A549 (cell line): ENCODE results near the gene ELANE. TPM values are rescaled to one million over a fixed set of nuclear protein-coding genes. Genes with fewer than 3 reads are reported as not detected.

Experiments used
- ATAC-seq, 2 experiments: fragments of 200-7000 bp in 1 of 2; fragments of >200 bp in 1 of 2; cut with Nextera tagmentation in 1 of 2; cut with Tn5 transposase in 1 of 2; 3 replicates each; pipeline versions ENCODE4 v1.8.0 to v1.9.1; 2018 to 2020; ENCODE audit warnings: mild to moderate bottlenecking in 1 of 2, moderate library complexity in 1 of 2
- CTCF ChIA-PET: fragments of 300-600 bp; sonication (Branson Sonifier 250); formaldehyde crosslinking; extraction: SDS; loops from one replicate; lab custom pipeline; 2021; ENCODE audit warnings: antibody characterized with exemption, inconsistent platforms; lab: Yijun Ruan, JAX
- POLR2A ChIA-PET: fragments of 350-600 bp; formaldehyde crosslinking; extraction: SDS; loops from one replicate; lab custom pipeline; 2021; ENCODE audit warnings: antibody characterized with exemption, inconsistent platforms; lab: Yijun Ruan, JAX
- DNase-seq, 2 experiments: peaks; one replicate each; pipeline versions ENCODE4 v3.0.0 to v3.0.0-alpha.2; 2011 to 2016; ENCODE audit warnings: low read depth in 1 of 2, low spot score in 1 of 2
- FAIRE-seq: peaks from 2 replicates; lab custom pipeline; 2011; peaks lifted over from hg19 to GRCh38; lab: Jason Lieb, UNC
- H3K27ac ChIP-seq, 2 experiments: fragments of >200 bp; sonication (Bioruptor Twin); formaldehyde crosslinking; 3 replicates each; pipeline ENCODE4 v1.5.1; 2016 to 2017
- H3K4me1 ChIP-seq: fragments of >200 bp; sonication (Bioruptor Twin); formaldehyde crosslinking; 3 replicates; pipeline ENCODE4 v1.6.1; 2016
- H3K4me2 ChIP-seq: fragments of >200 bp; sonication (Bioruptor Twin); formaldehyde crosslinking; 3 replicates; pipeline ENCODE4 v1.6.1; 2016
- H3K4me3 ChIP-seq: fragments of >200 bp; sonication (Bioruptor Twin); formaldehyde crosslinking; 3 replicates; pipeline ENCODE4 v1.5.1; 2016
- H3K9me3 ChIP-seq: fragments of >200 bp; sonication (Bioruptor Twin); formaldehyde crosslinking; 3 replicates; pipeline ENCODE4 v1.6.1; 2016
- ATOH8 ChIP-seq: fragments of 250-450 bp; sonication (Bioruptor Pico); IDR thresholded peaks from 2 replicates; pipeline ENCODE4 v1.5.0; 2020; ENCODE audit warnings: low read depth, mild to moderate bottlenecking, moderate library complexity
- CBX8 ChIP-seq: fragments of 200-600 bp; sonication (generic); IDR thresholded peaks from 2 replicates; pipeline ENCODE4 v1.6.1; 2016
- CHD2 ChIP-seq: fragments of 150-350 bp; IDR thresholded peaks from 2 replicates; pipeline ENCODE4 v1.6.1; 2014; ENCODE audit warnings: low read length; ENCODE audit not compliant: partially characterized antibody
- EHF ChIP-seq: fragments of 250-450 bp; sonication (Bioruptor Pico); IDR thresholded peaks from 2 replicates; pipeline ENCODE4 v1.5.0; 2020; ENCODE audit warnings: mild to moderate bottlenecking
- FOSL2 ChIP-seq, 2 experiments: fragments of 450-650 bp in 1 of 2; fragments of >200 bp in 1 of 2; sonication (Bioruptor Twin) in 1 of 2; formaldehyde crosslinking; IDR thresholded peaks; 2 replicates each; pipeline versions ENCODE4 v1.5.0 to v1.6.1; 2016 to 2020; ENCODE audit warnings: mild to moderate bottlenecking in 1 of 2, moderate library complexity in 1 of 2
- HDAC2 ChIP-seq: fragments of 200-600 bp; sonication (generic); IDR thresholded peaks from 2 replicates; pipeline ENCODE4 v1.6.1; 2016
- HES2 ChIP-seq: fragments of >200 bp; sonication (Bioruptor Twin); formaldehyde crosslinking; IDR thresholded peaks from 2 replicates; pipeline ENCODE4 v1.6.1; 2016
- HMGXB4 ChIP-seq: fragments of 250-450 bp; sonication (Bioruptor Pico); IDR thresholded peaks from 2 replicates; pipeline ENCODE4 v1.5.0; 2021; ENCODE audit warnings: mild to moderate bottlenecking, moderate library complexity, borderline replicate concordance
- HOXB5 ChIP-seq: fragments of 250-450 bp; sonication (Bioruptor Pico); IDR thresholded peaks from 2 replicates; pipeline ENCODE4 v1.5.0; 2020; ENCODE audit warnings: mild to moderate bottlenecking, moderate library complexity
- JUN ChIP-seq, 2 experiments: fragments of >200 bp; sonication (Bioruptor Twin); formaldehyde crosslinking; IDR thresholded peaks; 2 replicates in 1 of 2; 3 replicates in 1 of 2; pipeline ENCODE4 v1.6.1; 2016 to 2017
- KDM1A ChIP-seq: fragments of 200-600 bp; sonication (generic); IDR thresholded peaks from 2 replicates; pipeline ENCODE4 v1.6.1; 2016; ENCODE audit warnings: low read depth, mild to moderate bottlenecking
- KDM5A ChIP-seq: fragments of 200-600 bp; sonication (generic); IDR thresholded peaks from 2 replicates; pipeline ENCODE4 v1.6.1; 2016; ENCODE audit warnings: antibody characterized with exemption, mild to moderate bottlenecking
- NPAS2 ChIP-seq: fragments of 250-450 bp; sonication (Bioruptor Pico); IDR thresholded peaks from 2 replicates; pipeline ENCODE4 v1.8.0; 2022; ENCODE audit warnings: mild to moderate bottlenecking, moderate library complexity, borderline replicate concordance
- NR3C1 ChIP-seq: fragments of >200 bp; sonication (Bioruptor Twin); formaldehyde crosslinking; IDR thresholded peaks from 3 replicates; pipeline ENCODE4 v1.6.1; 2017
- PHF8 ChIP-seq: fragments of 200-600 bp; sonication (generic); IDR thresholded peaks from 2 replicates; pipeline ENCODE4 v1.6.1; 2016; ENCODE audit warnings: low read depth, mild to moderate bottlenecking, antibody characterized with exemption, moderate library complexity, borderline replicate concordance
- RARB ChIP-seq: fragments of 250-450 bp; sonication (Bioruptor Pico); IDR thresholded peaks from 2 replicates; pipeline ENCODE4 v1.8.0; 2021; ENCODE audit warnings: mild to moderate bottlenecking, moderate library complexity
- RCOR1 ChIP-seq: fragments of 150-350 bp; IDR thresholded peaks from 2 replicates; pipeline ENCODE4 v1.6.1; 2014; ENCODE audit warnings: antibody characterized with exemption, low read length, low read depth
- SMC3 ChIP-seq: fragments of >200 bp; sonication (Bioruptor Twin); formaldehyde crosslinking; IDR thresholded peaks from 3 replicates; pipeline ENCODE4 v1.6.1; 2018; ENCODE audit warnings: inconsistent platforms
- SREBF2 ChIP-seq: fragments of 450-650 bp; IDR thresholded peaks from 2 replicates; pipeline ENCODE4 v1.6.1; 2014; ENCODE audit warnings: mild to moderate bottlenecking, moderate library complexity
- ZSCAN20 ChIP-seq: fragments of 250-450 bp; sonication (Bioruptor Pico); IDR thresholded peaks from 2 replicates; pipeline ENCODE4 v1.8.0; 2022; ENCODE audit warnings: mild to moderate bottlenecking, moderate library complexity
- WGBS: methylation state at CpG from one replicate; pipeline ENCODE4 v1.1.6; 2017; ENCODE audit errors: missing lambda C conversion rate; 5-methylcytosine and 5-hydroxymethylcytosine counted together
- polyA plus RNA-seq, 4 experiments: library from polyadenylated mRNA; depleted of rRNA in 3 of 4; stranded (reverse); fragments of >200 nt; fragmentation: RNase III in 1 of 4; extraction: RNeasy Plus Mini Kit Qiagen cat#74134 plus additional on column Dnase treatment in 1 of 4; gene quantifications; 2 replicates in 3 of 4; 3 replicates in 1 of 4; pipeline ENCODE4 v1.2.3, GENCODE V29; 2011 to 2017
- TF ChIP-seq, protein P1 (sequence below): IDR thresholded peaks from 2 replicates; pipeline ENCODE4 v1.6.1; 2012

ELANE gene
- polyA plus RNA-seq, 2 of the 4 experiments (the other 2 are of a cell fraction): 0.15 to 0.35 TPM

DNA sequence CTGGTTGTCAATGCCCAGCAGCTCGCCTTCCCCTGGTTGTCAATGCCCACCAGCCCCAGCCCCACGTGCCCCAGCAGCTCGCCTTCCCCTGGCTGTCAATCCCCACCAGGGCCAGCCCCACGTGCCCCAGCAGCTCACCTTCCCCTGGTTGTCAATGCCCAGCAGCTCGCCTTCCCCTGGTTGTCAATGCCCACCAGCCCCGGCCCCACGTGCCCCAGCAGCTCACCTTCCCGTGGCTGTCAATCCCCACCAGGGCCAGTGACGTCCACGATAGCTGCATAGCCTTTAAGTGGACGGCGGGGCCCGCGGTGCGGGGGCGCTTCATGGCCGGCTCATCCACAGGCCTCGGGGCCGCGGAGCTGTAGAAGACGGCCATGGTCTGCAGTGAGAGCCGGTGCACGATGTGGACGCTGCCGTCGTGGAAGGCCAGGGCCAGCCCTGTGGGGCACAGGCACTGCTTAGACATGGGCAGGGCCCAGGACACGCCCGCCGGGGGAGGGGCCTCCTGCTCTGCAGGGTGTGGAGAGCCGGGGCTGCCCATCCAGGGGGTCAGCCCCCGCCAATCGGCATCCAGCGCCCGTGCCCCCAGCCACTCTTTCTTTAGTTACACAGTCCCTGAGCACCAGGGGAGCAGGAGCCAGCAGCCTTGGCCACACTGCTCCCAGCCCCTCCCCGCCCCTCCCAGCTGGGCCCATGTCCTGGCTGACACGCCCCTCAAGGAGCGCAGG lies 27.8 kb downstream of the ELANE start:
- 88% methylated on average over 5 of the region's 37 CpGs for WGBS
- H3K4me1 ChIP-seq: no peaks in the 10 kb centered on the region
- POLR2A ChIA-PET: interaction anchor here (0.6 to 1.2 kb wide), 2 partner anchors 9 to 13 kb away, joined by 3 to 8 read pairs; partner anchors contain the start of gene MED16
- CTCF ChIA-PET: interaction anchor here (1.5 to 1.8 kb wide), 2 partner anchors 13 to 41 kb away, joined by 4 to 5 read pairs; partner anchors contain the start of genes MED16 and RNU6-9
- no peak overlapping the region for H3K4me2 ChIP-seq
- H3K27ac ChIP-seq: no peak overlapping the region
- no peak for DNase-seq
- FAIRE-seq: no peak
- H3K4me3 ChIP-seq: no peak overlapping the region
- peak in 1 of 2 experiments; percentile 34; a peak in 2 of 6 replicates for ATAC-seq
- TF ChIP-seq HES2: no peak
- no peak for TF ChIP-seq CBX8
- TF ChIP-seq SREBF2: no peak
- no peak for TF ChIP-seq EHF
- no peak for TF ChIP-seq RARB (CRISPR knock-in tag)
- no peak for TF ChIP-seq KDM1A
- TF ChIP-seq, protein P1, sequence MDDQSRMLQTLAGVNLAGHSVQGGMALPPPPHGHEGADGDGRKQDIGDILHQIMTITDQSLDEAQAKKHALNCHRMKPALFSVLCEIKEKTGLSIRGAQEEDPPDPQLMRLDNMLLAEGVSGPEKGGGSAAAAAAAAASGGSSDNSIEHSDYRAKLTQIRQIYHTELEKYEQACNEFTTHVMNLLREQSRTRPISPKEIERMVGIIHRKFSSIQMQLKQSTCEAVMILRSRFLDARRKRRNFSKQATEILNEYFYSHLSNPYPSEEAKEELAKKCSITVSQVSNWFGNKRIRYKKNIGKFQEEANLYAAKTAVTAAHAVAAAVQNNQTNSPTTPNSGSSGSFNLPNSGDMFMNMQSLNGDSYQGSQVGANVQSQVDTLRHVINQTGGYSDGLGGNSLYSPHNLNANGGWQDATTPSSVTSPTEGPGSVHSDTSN: no peak
- TF ChIP-seq FOSL2 (IDR thresholded peaks at IDR 0.05): no peak
- no peak for TF ChIP-seq FOSL2 (CRISPR knock-in tag; IDR thresholded peaks at IDR 0.05)
- no peak for TF ChIP-seq HOXB5 (CRISPR knock-in tag)
- no peak for TF ChIP-seq NPAS2 (CRISPR knock-in tag)
- no peak for TF ChIP-seq PHF8
- no peak for TF ChIP-seq KDM5A
- no peak for TF ChIP-seq SMC3
- TF ChIP-seq ZSCAN20 (CRISPR knock-in tag): no peak
- no peak for TF ChIP-seq RCOR1
- TF ChIP-seq HDAC2: no peak
- no peak for TF ChIP-seq JUN (IDR thresholded peaks at IDR 0.05)
- no peak for TF ChIP-seq NR3C1
- TF ChIP-seq CHD2: no peak
- H3K9me3 ChIP-seq: no peaks in the 10 kb centered on the region

DNA sequence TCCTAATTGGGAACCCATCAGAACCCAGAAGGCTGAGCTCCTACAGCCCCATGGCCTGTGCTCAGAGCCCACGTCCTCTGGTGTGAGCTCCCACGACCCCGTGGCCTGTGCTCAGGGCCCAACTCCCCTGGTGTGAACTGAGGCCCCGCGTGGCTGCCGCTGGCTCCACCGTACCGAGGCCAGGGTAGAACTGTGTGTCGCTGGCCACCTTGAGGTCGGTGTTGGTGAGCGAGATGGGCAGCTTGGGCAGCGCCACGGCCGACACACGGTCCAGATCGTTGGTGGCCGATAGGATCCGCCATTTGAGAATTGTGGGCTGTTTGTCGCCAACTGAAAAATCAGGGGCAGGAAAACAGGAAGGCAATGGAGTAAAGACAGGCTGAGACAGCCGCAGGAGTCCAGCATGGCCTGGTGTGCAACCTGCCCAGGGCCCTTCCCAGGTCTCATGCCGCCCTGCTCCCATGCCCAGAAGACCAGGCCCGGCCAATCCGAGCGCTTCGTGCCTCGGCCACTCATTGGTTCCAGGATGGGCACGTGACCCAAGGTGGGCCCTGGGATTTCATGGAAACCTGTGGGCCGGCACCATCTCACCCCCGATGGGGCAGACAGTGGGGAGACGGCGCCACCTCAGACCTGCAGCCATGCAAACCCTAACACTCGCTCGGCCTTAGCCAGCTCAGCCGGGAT lies 29.4 kb downstream of the ELANE start:
- FAIRE-seq: no peak
- no peak for DNase-seq
- 95% methylated on average over 31 of the region's 34 CpGs for WGBS
- H3K9me3 ChIP-seq: no peaks in the 10 kb centered on the region
- ChIA-PET POLR2A (no interaction called here), CTCF (no interaction called here)
- H3K4me3 ChIP-seq: no peak overlapping the region
- no peak for ATAC-seq
- no peak overlapping the region for H3K27ac ChIP-seq
- TF ChIP-seq HMGXB4 (CRISPR knock-in tag): no peak
- TF ChIP-seq ATOH8 (CRISPR knock-in tag): no peak
- TF ChIP-seq, all 56 proteins: peak for 0
- Histone ChIP-seq H3K4me1 (no peaks in the 10 kb centered on the region), H3K4me2 (no peak overlapping the region)
